K562 (cell line): ENCODE data around the gene DNAI1. TPM values are rescaled to one million over a fixed set of nuclear protein-coding genes. Genes with fewer than 3 reads are reported as not detected.

Experiments used
- ATAC-seq: fragments of 200-7000 bp; cut with Tn5 transposase; 3 replicates; pipeline ENCODE4 v1.9.1; 2020; ENCODE audit warnings: moderate library complexity
- BruUV-seq: library from RNA; stranded (reverse); fragments of 400-500 nt; replicated peaks from 2 replicates; lab custom pipeline; 2021; lab: Mats Ljungman, UMichigan
- CTCF ChIA-PET: fragments of 300-600 bp; formaldehyde crosslinking; extraction: SDS; loops from one replicate; lab custom pipeline; 2021; ENCODE audit warnings: low intra/inter-chr PET ratio; lab: Yijun Ruan, JAX
- POLR2A ChIA-PET: fragments of 300-600, 350-650 bp; sonication (Branson Sonifier 250); formaldehyde crosslinking; extraction: SDS; loops from one replicate; lab custom pipeline; 2021; ENCODE audit warnings: antibody characterized with exemption, inconsistent platforms; lab: Yijun Ruan, JAX
- DNase-seq, 4 experiments: peaks; one replicate each; pipeline versions ENCODE4 v3.0.0 to v3.0.0-alpha.2; 2011 to 2018; ENCODE audit warnings: low spot score in 3 of 4, mixed read lengths in 3 of 4; ENCODE audit errors: extremely low read depth in 1 of 4
- FAIRE-seq: peaks from 2 replicates; lab custom pipeline; 2011; peaks lifted over from hg19 to GRCh38; lab: Jason Lieb, UNC
- H2AFZ ChIP-seq: 2 replicates; pipeline ENCODE4 v1.6.0; 2011; ENCODE audit warnings: low read depth, low read length, control low read depth, inconsistent platforms
- H3K27ac ChIP-seq: fragments of 200-600 bp; 3 replicates; pipeline ENCODE4 v1.8.0; 2011; ENCODE audit warnings: low read depth, mild to moderate bottlenecking, control low read depth, inconsistent platforms, low read length, moderate library complexity, mixed read lengths; ENCODE audit errors: extremely low read depth
- H3K27me3 ChIP-seq, 2 experiments: fragments of 300-600 bp in 1 of 2; 2 replicates in 1 of 2; 3 replicates in 1 of 2; pipeline versions ENCODE4 v1.6.0 to v1.8.0; 2011; ENCODE audit warnings: inconsistent platforms in 2 of 2, low read length in 2 of 2, mild to moderate bottlenecking in 1 of 2, mixed read lengths in 1 of 2, moderate library complexity in 1 of 2; ENCODE audit not compliant: control insufficient read depth in 2 of 2, insufficient read depth in 2 of 2
- H3K36me3 ChIP-seq: fragments of 300-600 bp; 3 replicates; pipeline ENCODE4 v1.8.0; 2011; ENCODE audit warnings: mild to moderate bottlenecking, low read length, inconsistent platforms; ENCODE audit not compliant: control insufficient read depth, insufficient read depth
- H3K4me1 ChIP-seq, 2 experiments: fragments of 200-600 bp in 1 of 2; replicated peaks in 1 of 2; 2 replicates in 1 of 2; 3 replicates in 1 of 2; pipeline versions ENCODE4 v1.5.1 to v1.8.0; 2011; ENCODE audit warnings: inconsistent platforms in 2 of 2, low read length in 2 of 2, mild to moderate bottlenecking in 1 of 2, mixed read lengths in 1 of 2, moderate library complexity in 1 of 2; ENCODE audit not compliant: control insufficient read depth in 2 of 2, insufficient read depth in 2 of 2
- H3K4me2 ChIP-seq: 2 replicates; pipeline ENCODE4 v1.6.1; 2011; ENCODE audit warnings: low read length, control low read depth, inconsistent platforms, mixed read lengths; ENCODE audit not compliant: insufficient read depth
- H3K4me3 ChIP-seq: fragments of 200-600 bp; sonication (generic), shearing (Covaris generic); 2 replicates; pipeline ENCODE4 v1.5.1; 2016; ENCODE audit warnings: control low read depth, inconsistent platforms
- H3K79me2 ChIP-seq: fragments of 200-600 bp; 3 replicates; pipeline ENCODE4 v1.8.0; 2011; ENCODE audit warnings: low read length, inconsistent platforms; ENCODE audit not compliant: control insufficient read depth, insufficient read depth
- H3K9ac ChIP-seq, 2 experiments: 2 replicates each; pipeline versions ENCODE4 v1.6.0 to v1.6.1; 2011; ENCODE audit warnings: low read depth in 2 of 2, low read length in 2 of 2, control low read depth in 1 of 2, inconsistent platforms in 1 of 2, mild to moderate bottlenecking in 1 of 2, mixed read lengths in 1 of 2; ENCODE audit not compliant: insufficient read depth in 1 of 2
- H3K9me1 ChIP-seq: one replicate; pipeline ENCODE4 v1.6.0; 2011; ENCODE audit warnings: inconsistent platforms, mild to moderate bottlenecking, low read length, moderate library complexity; ENCODE audit not compliant: control insufficient read depth, insufficient read depth
- H3K9me3 ChIP-seq: replicated peaks from 2 replicates; pipeline ENCODE4 v1.5.1; 2011; ENCODE audit warnings: low read depth, low read length, inconsistent platforms; ENCODE audit not compliant: control insufficient read depth, insufficient read depth
- H4K20me1 ChIP-seq: replicated peaks from 2 replicates; pipeline ENCODE4 v1.6.1; 2011; ENCODE audit warnings: low read length, inconsistent platforms, mixed read lengths; ENCODE audit not compliant: control insufficient read depth, insufficient read depth
- BRF1 ChIP-seq: IDR thresholded peaks from 3 replicates; pipeline ENCODE4 v1.6.1; 2011; ENCODE audit warnings: borderline replicate concordance, mild to moderate bottlenecking; ENCODE audit not compliant: insufficient read length; ENCODE audit errors: extremely low read depth
- DNMT1 ChIP-seq: fragments of 450-650 bp; IDR thresholded peaks from 2 replicates; pipeline ENCODE4 v1.6.1; 2016; ENCODE audit warnings: antibody characterized with exemption, mild to moderate bottlenecking
- E2F1 ChIP-seq: sonication (generic); formaldehyde crosslinking; IDR thresholded peaks from 2 replicates; pipeline ENCODE4 v1.8.1; 2023; ENCODE audit warnings: mild to moderate bottlenecking, missing genetic modification reagents, moderate library complexity
- FIP1L1 ChIP-seq: fragments of 200-400 bp; formaldehyde crosslinking; IDR thresholded peaks from 2 replicates; pipeline ENCODE4 v1.6.1; 2018; ENCODE audit warnings: mild to moderate bottlenecking, low read depth, low read length; ENCODE audit not compliant: poor library complexity, severe bottlenecking
- MLX ChIP-seq, 2 experiments: fragments of 450-650 bp in 1 of 2; sonication (generic) in 1 of 2; formaldehyde crosslinking; conservative IDR thresholded peaks; 2 replicates each; pipeline versions ENCODE4 v1.4.0 to v1.8.1; 2020 to 2022; ENCODE audit warnings: mild to moderate bottlenecking in 1 of 2, missing genetic modification reagents in 1 of 2
- VEZF1 ChIP-seq: fragments of 200-800 bp; sonication (Bioruptor generic); IDR thresholded peaks from 2 replicates; pipeline ENCODE4 v1.6.1; 2017; ENCODE audit warnings: missing genetic modification characterization, missing compliant biosample characterization
- ZNF133 ChIP-seq: fragments of 250-450 bp; sonication (Bioruptor Pico); IDR thresholded peaks from 2 replicates; pipeline ENCODE4 v1.4.0; 2020; ENCODE audit warnings: mild to moderate bottlenecking
- ZNF274 ChIP-seq: IDR thresholded peaks from 2 replicates; pipeline ENCODE4 v1.6.1; 2011; ENCODE audit warnings: low read depth, mild to moderate bottlenecking, low read length, moderate library complexity, borderline replicate concordance
- whole genome bisulfite sequencing: fragments of 100-300 bp; shearing (Covaris generic); methylation state at CpG from one replicate; pipeline ENCODE4 v1.1.6; 2016; ENCODE audit warnings: low coverage, mixed read lengths; ENCODE audit not compliant: insufficient coverage; ENCODE audit errors: missing lambda C conversion rate; 5-methylcytosine and 5-hydroxymethylcytosine counted together
- in situ Hi-C: fragments of 300-500 bp; cut with MboI; formaldehyde crosslinking; loops from 4 replicates; pipeline ENCODE4 v1.15.0; 2018; ENCODE audit warnings: inconsistent platforms, mixed read lengths
- intact Hi-C: fragments of 100-400 bp; cut with micrococcal nuclease; formaldehyde crosslinking; loops from 2 replicates; pipeline ENCODE4 v1.14.2; 2022
- polyA plus RNA-seq, 8 experiments: library from polyadenylated mRNA; depleted of rRNA in 4 of 8; stranded (reverse) in 5 of 8; unstranded in 3 of 8; fragments of >200 nt; fragmentation: Nextera tagmentation in 2 of 8; fragmentation: Illumina TruSeq in 1 of 8; extraction: Ambion mirVana in 2 of 8; extraction: Trizol in 1 of 8; gene quantifications; 2 replicates each; pipeline versions ENCODE4 v1.2.1 to v1.2.3, GENCODE V29; 2011 to 2014; ENCODE audit warnings: inconsistent platforms in 1 of 8, missing spikeins in 1 of 8
- total RNA-seq, 7 experiments: library from RNA; depleted of rRNA in 6 of 7; stranded (reverse); fragments of >200 nt in 6 of 7; fragmentation: Illumina TruSeq in 2 of 7; extraction: Trizol in 2 of 7; gene quantifications; 2 replicates each; pipeline versions ENCODE4 v1.2.1 to v1.2.3, GENCODE V29; 2011 to 2021; ENCODE audit warnings: low replicate concordance in 1 of 7
- TF ChIP-seq, protein P1 (sequence below): fragments of 200-800 bp; sonication (Bioruptor generic); IDR thresholded peaks from 2 replicates; pipeline ENCODE4 v1.6.1; 2017; ENCODE audit warnings: missing genetic modification characterization, missing compliant biosample characterization

The DNAI1 gene
- total and polyA plus RNA-seq, 9 of the 15 experiments (the other 6 are each of a cell fraction or from before 2014, with no cell fraction given) = 0.01 to 0.17 (median 0.04) TPM; not detected in 6

DNA sequence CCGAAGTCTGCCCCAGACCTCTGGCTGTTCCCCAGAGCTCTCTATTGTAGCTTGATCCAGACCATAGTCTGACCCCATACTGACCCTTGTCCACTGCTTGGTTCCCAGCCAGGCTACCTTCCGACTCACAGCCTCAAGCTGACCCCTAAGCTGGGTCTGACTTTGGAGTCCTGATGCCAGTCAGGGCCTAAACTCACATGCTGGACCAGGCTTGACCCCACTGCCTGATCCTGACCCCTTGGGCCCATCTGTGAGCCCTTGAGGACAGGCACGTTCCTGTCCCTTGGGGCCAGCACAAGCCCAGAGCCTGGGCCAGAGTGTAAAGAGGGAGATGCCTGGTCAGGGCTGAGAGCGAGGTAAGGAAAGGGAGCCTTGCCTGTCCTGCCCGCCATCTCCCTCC is 96.9 kb downstream of the DNAI1 start:
- H3K36me3 ChIP-seq = no peaks in the 10 kb centered on the region
- H3K4me2 ChIP-seq = no peak overlapping the region
- H3K79me2 ChIP-seq = no peaks in the 10 kb centered on the region
- H2AFZ ChIP-seq = no peak overlapping the region
- ChIA-PET CTCF (no interaction called here), POLR2A (no interaction called here)
- intact Hi-C loops (no loop called here), in situ Hi-C loops (no loop called here)
- no peak for TF ChIP-seq ZNF133 (CRISPR knock-in tag)
- no peak for DNase-seq
- H3K9ac ChIP-seq = no peak overlapping the region
- ATAC-seq = no peak
- no peaks in the 10 kb centered on the region for H4K20me1 ChIP-seq
- H3K9me1 ChIP-seq = no peaks in the 10 kb centered on the region
- H3K27ac ChIP-seq = no peak overlapping the region
- no peaks in the 10 kb centered on the region for H3K9me3 ChIP-seq
- peaks cover 0 to 60% of the 10 kb centered on the region in 2 experiments; a peak in 4 of 5 replicates for H3K27me3 ChIP-seq
- H3K4me3 ChIP-seq = no peak overlapping the region
- 5% methylated on average over 2 of the region's 5 CpGs for WGBS
- no peak for FAIRE-seq
- no TSS peak for BruUV-seq
- peaks cover 0 to 5% of the 10 kb centered on the region in 2 experiments; a peak in 2 of 5 replicates for H3K4me1 ChIP-seq

DNA sequence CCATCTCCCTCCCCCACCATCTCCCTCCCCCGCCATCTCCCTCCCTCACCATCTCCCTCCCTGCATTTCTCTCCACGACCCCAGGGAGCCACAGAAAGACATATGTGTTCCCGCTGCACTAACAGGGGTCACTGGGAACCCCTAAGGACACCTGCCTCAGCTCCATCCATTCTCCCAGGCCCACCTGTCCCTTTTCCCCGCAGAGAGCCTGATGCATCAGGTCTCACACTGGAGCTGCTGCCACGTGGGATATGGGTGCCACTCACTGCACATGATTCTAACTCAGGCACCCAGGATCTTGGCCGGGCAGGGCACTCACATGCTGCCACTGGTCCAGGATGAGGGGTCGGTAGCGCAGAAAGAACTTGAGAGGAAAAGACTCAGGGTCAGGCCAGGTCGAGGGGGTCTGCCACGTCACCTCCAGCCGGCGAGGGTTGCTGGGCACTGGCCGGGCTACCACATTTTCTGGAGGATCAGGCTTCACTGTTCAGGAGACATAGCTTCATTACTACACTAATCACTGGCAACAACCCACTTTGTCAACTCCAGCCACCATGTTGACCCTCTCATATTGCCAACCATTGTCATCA is 97.4 kb downstream of the DNAI1 start:
- Histone ChIP-seq H3K9me3 (no peaks in the 10 kb centered on the region), H2AFZ (no peak overlapping the region), H3K79me2 (no peaks in the 10 kb centered on the region), H3K4me1 (peaks cover 0 to 8% of the 10 kb centered on the region in 2 experiments; a peak in 2 of 5 replicates), H3K4me2 (no peak overlapping the region), H3K27ac (no peak overlapping the region), H3K27me3 (peaks cover 0 to 60% of the 10 kb centered on the region in 2 experiments; a peak in 4 of 5 replicates), H3K4me3 (no peak overlapping the region), H4K20me1 (no peaks in the 10 kb centered on the region), H3K36me3 (no peaks in the 10 kb centered on the region), H3K9ac (no peak overlapping the region), H3K9me1 (no peaks in the 10 kb centered on the region)
- POLR2A ChIA-PET = no interaction called here
- DNase-seq = no peak
- intact Hi-C loops (no loop called here), in situ Hi-C loops (no loop called here)
- FAIRE-seq = no peak
- BruUV-seq = no TSS peak
- WGBS = 0% methylated on average over 8 of the region's 13 CpGs
- no peak for ATAC-seq
- CTCF ChIA-PET = no interaction called here
- TF ChIP-seq ZNF274 (no peak), DNMT1 (no peak), BRF1 (no peak), MLX (CRISPR knock-in tag; conservative IDR thresholded peaks at IDR 0.05) (no peak), E2F1 (CRISPR knock-in tag) (no peak), VEZF1 (CRISPR knock-in tag) (no peak), FIP1L1 (no peak)
- TF ChIP-seq, protein P1, sequence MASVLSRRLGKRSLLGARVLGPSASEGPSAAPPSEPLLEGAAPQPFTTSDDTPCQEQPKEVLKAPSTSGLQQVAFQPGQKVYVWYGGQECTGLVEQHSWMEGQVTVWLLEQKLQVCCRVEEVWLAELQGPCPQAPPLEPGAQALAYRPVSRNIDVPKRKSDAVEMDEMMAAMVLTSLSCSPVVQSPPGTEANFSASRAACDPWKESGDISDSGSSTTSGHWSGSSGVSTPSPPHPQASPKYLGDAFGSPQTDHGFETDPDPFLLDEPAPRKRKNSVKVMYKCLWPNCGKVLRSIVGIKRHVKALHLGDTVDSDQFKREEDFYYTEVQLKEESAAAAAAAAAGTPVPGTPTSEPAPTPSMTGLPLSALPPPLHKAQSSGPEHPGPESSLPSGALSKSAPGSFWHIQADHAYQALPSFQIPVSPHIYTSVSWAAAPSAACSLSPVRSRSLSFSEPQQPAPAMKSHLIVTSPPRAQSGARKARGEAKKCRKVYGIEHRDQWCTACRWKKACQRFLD (CRISPR knock-in tag) = no peak
